Upper lobe of left lung (tissue), 4 donors: ENCODE data around the gene MEX3D.

Experiments
- CTCF ChIP-seq, 6 experiments: fragments of 450-650 bp in 4 of 6; fragments of 200-600 bp in 2 of 6; sonication (generic) in 2 of 6; IDR thresholded peaks; one replicate each; pipeline ENCODE4 v1.5.1; 2016 to 2019; ENCODE audit warnings: antibody characterized with exemption in 6 of 6
- POLR2AphosphoS5 ChIP-seq, 2 donors: sonication (generic); formaldehyde crosslinking; IDR thresholded peaks; one replicate each; pipeline ENCODE4 v1.5.1; 2017; ENCODE audit warnings: antibody characterized with exemption in 2 of 2

GRCh38 chr19:1520203-1520780, 47.8 kb downstream of the MEX3D start:
- TF ChIP-seq CTCF (IDR thresholded peaks at IDR 0.05) = no peak
- TF ChIP-seq POLR2AphosphoS5 (IDR thresholded peaks at IDR 0.05) = no peak
